A549 (cell line): ENCODE measurements around the gene AFG1L. TPM values are rescaled to one million over a fixed set of nuclear protein-coding genes. Genes with fewer than 3 reads are reported as not detected.

ENCODE experiments used
- ATAC-seq, 2 experiments: fragments of 200-7000 bp in 1 of 2; fragments of >200 bp in 1 of 2; cut with Nextera tagmentation in 1 of 2; cut with Tn5 transposase in 1 of 2; 3 replicates each; pipeline versions ENCODE4 v1.8.0 to v1.9.1; 2018 to 2020; ENCODE audit warnings: mild to moderate bottlenecking in 1 of 2, moderate library complexity in 1 of 2
- CTCF ChIA-PET: fragments of 300-600 bp; sonication (Branson Sonifier 250); formaldehyde crosslinking; extraction: SDS; loops from one replicate; lab custom pipeline; 2021; ENCODE audit warnings: antibody characterized with exemption, inconsistent platforms; lab: Yijun Ruan, JAX
- POLR2A ChIA-PET: fragments of 350-600 bp; formaldehyde crosslinking; extraction: SDS; loops from one replicate; lab custom pipeline; 2021; ENCODE audit warnings: antibody characterized with exemption, inconsistent platforms; lab: Yijun Ruan, JAX
- DNase-seq, 2 experiments: peaks; one replicate each; pipeline versions ENCODE4 v3.0.0 to v3.0.0-alpha.2; 2011 to 2016; ENCODE audit warnings: low read depth in 1 of 2, low spot score in 1 of 2
- FAIRE-seq: peaks from 2 replicates; lab custom pipeline; 2011; peaks lifted over from hg19 to GRCh38; lab: Jason Lieb, UNC
- H3K27ac ChIP-seq, 2 experiments: fragments of >200 bp; sonication (Bioruptor Twin); formaldehyde crosslinking; 3 replicates each; pipeline ENCODE4 v1.5.1; 2016 to 2017
- H3K4me1 ChIP-seq: fragments of >200 bp; sonication (Bioruptor Twin); formaldehyde crosslinking; 3 replicates; pipeline ENCODE4 v1.6.1; 2016
- H3K4me2 ChIP-seq: fragments of >200 bp; sonication (Bioruptor Twin); formaldehyde crosslinking; 3 replicates; pipeline ENCODE4 v1.6.1; 2016
- H3K4me3 ChIP-seq: fragments of >200 bp; sonication (Bioruptor Twin); formaldehyde crosslinking; 3 replicates; pipeline ENCODE4 v1.5.1; 2016
- H3K9me3 ChIP-seq: fragments of >200 bp; sonication (Bioruptor Twin); formaldehyde crosslinking; 3 replicates; pipeline ENCODE4 v1.6.1; 2016
- ATOH8 ChIP-seq: fragments of 250-450 bp; sonication (Bioruptor Pico); IDR thresholded peaks from 2 replicates; pipeline ENCODE4 v1.5.0; 2020; ENCODE audit warnings: low read depth, mild to moderate bottlenecking, moderate library complexity
- BHLHE40 ChIP-seq: IDR thresholded peaks from 2 replicates; pipeline ENCODE4 v1.6.1; 2012; ENCODE audit warnings: low read depth, low read length, inconsistent platforms
- CBX2 ChIP-seq: fragments of 200-600 bp; sonication (generic); IDR thresholded peaks from 2 replicates; pipeline ENCODE4 v1.6.1; 2016; ENCODE audit warnings: low read depth, mild to moderate bottlenecking, borderline replicate concordance
- CHD2 ChIP-seq: fragments of 150-350 bp; IDR thresholded peaks from 2 replicates; pipeline ENCODE4 v1.6.1; 2014; ENCODE audit warnings: low read length; ENCODE audit not compliant: partially characterized antibody
- E2F6 ChIP-seq: IDR thresholded peaks from 2 replicates; pipeline ENCODE4 v1.6.1; 2012; ENCODE audit warnings: low read depth, borderline replicate concordance
- EHF ChIP-seq: fragments of 250-450 bp; sonication (Bioruptor Pico); IDR thresholded peaks from 2 replicates; pipeline ENCODE4 v1.5.0; 2020; ENCODE audit warnings: mild to moderate bottlenecking
- ELK1 ChIP-seq: fragments of 150-350 bp; IDR thresholded peaks from 2 replicates; pipeline ENCODE4 v1.6.1; 2014; ENCODE audit warnings: low read depth, mild to moderate bottlenecking, low read length
- EP300 ChIP-seq, 2 experiments: fragments of >200 bp; sonication (Bioruptor Twin); formaldehyde crosslinking; IDR thresholded peaks; 2 replicates in 1 of 2; 3 replicates in 1 of 2; pipeline ENCODE4 v1.6.1; 2016 to 2017
- FOSB ChIP-seq: fragments of 250-450 bp; sonication (Bioruptor Pico); IDR thresholded peaks from 2 replicates; pipeline ENCODE4 v1.5.0; 2020; ENCODE audit warnings: mild to moderate bottlenecking, moderate library complexity
- GATA3 ChIP-seq: IDR thresholded peaks from 2 replicates; pipeline ENCODE4 v1.6.1; 2012; ENCODE audit warnings: borderline replicate concordance
- HES2 ChIP-seq: fragments of >200 bp; sonication (Bioruptor Twin); formaldehyde crosslinking; IDR thresholded peaks from 2 replicates; pipeline ENCODE4 v1.6.1; 2016
- HEYL ChIP-seq: fragments of 250-450 bp; sonication (Bioruptor Pico); IDR thresholded peaks from 2 replicates; pipeline ENCODE4 v1.8.0; 2021; ENCODE audit warnings: mild to moderate bottlenecking, moderate library complexity
- HOXB13 ChIP-seq: fragments of 250-450 bp; sonication (Bioruptor Pico); IDR thresholded peaks from 2 replicates; pipeline ENCODE4 v1.5.0; 2020; ENCODE audit warnings: low read depth, mild to moderate bottlenecking, moderate library complexity
- HOXB5 ChIP-seq: fragments of 250-450 bp; sonication (Bioruptor Pico); IDR thresholded peaks from 2 replicates; pipeline ENCODE4 v1.5.0; 2020; ENCODE audit warnings: mild to moderate bottlenecking, moderate library complexity
- JUN ChIP-seq, 2 experiments: fragments of >200 bp; sonication (Bioruptor Twin); formaldehyde crosslinking; IDR thresholded peaks; 2 replicates in 1 of 2; 3 replicates in 1 of 2; pipeline ENCODE4 v1.6.1; 2016 to 2017
- KDM1A ChIP-seq: fragments of 200-600 bp; sonication (generic); IDR thresholded peaks from 2 replicates; pipeline ENCODE4 v1.6.1; 2016; ENCODE audit warnings: low read depth, mild to moderate bottlenecking
- MAZ ChIP-seq: fragments of 150-350 bp; IDR thresholded peaks from 2 replicates; pipeline ENCODE4 v1.6.1; 2014; ENCODE audit warnings: antibody characterized with exemption, low read depth, low read length, borderline replicate concordance
- MYC ChIP-seq: IDR thresholded peaks from 2 replicates; pipeline ENCODE4 v1.6.1; 2012; ENCODE audit warnings: mild to moderate bottlenecking, inconsistent platforms, low read length, improper control_type of control experiment, borderline replicate concordance
- NPAS2 ChIP-seq: fragments of 250-450 bp; sonication (Bioruptor Pico); IDR thresholded peaks from 2 replicates; pipeline ENCODE4 v1.8.0; 2022; ENCODE audit warnings: mild to moderate bottlenecking, moderate library complexity, borderline replicate concordance
- POLR2A ChIP-seq: IDR thresholded peaks from 2 replicates; pipeline ENCODE4 v1.6.1; 2012; ENCODE audit warnings: mild to moderate bottlenecking, low read length
- POLR2AphosphoS2 ChIP-seq: conservative IDR thresholded peaks from 2 replicates; pipeline ENCODE4 v1.6.1; 2012; ENCODE audit warnings: low read length, improper control_type of control experiment, inconsistent platforms
- RFX5 ChIP-seq: fragments of 450-650 bp; IDR thresholded peaks from 2 replicates; pipeline ENCODE4 v1.7.1; 2014; ENCODE audit warnings: antibody characterized with exemption, mild to moderate bottlenecking, moderate library complexity
- RNF2 ChIP-seq: fragments of 200-600 bp; sonication (generic); IDR thresholded peaks from 2 replicates; pipeline ENCODE4 v1.6.1; 2016; ENCODE audit warnings: low read depth, mild to moderate bottlenecking, antibody characterized with exemption, moderate library complexity, borderline replicate concordance
- SMC3 ChIP-seq: fragments of >200 bp; sonication (Bioruptor Twin); formaldehyde crosslinking; IDR thresholded peaks from 3 replicates; pipeline ENCODE4 v1.6.1; 2018; ENCODE audit warnings: inconsistent platforms
- USF2 ChIP-seq: fragments of 450-650 bp; IDR thresholded peaks from 2 replicates; pipeline ENCODE4 v1.6.1; 2014; ENCODE audit warnings: antibody characterized with exemption
- ZC3H11A ChIP-seq: fragments of 450-650 bp; IDR thresholded peaks from 2 replicates; pipeline ENCODE4 v1.6.1; 2014; ENCODE audit warnings: antibody characterized with exemption, mild to moderate bottlenecking
- ZFP36 ChIP-seq: fragments of 450-650 bp; IDR thresholded peaks from 2 replicates; pipeline ENCODE4 v1.6.1; 2014; ENCODE audit warnings: borderline replicate concordance; ENCODE audit not compliant: partially characterized antibody
- ZNF302 ChIP-seq: fragments of 250-450 bp; sonication (Bioruptor Pico); IDR thresholded peaks from 2 replicates; pipeline ENCODE4 v1.9.0; 2021; ENCODE audit warnings: inconsistent platforms, mild to moderate bottlenecking, moderate library complexity
- WGBS: methylation state at CpG from one replicate; pipeline ENCODE4 v1.1.6; 2017; ENCODE audit errors: missing lambda C conversion rate; 5-methylcytosine and 5-hydroxymethylcytosine counted together
- polyA plus RNA-seq, 4 experiments: library from polyadenylated mRNA; depleted of rRNA in 3 of 4; stranded (reverse); fragments of >200 nt; fragmentation: RNase III in 1 of 4; extraction: RNeasy Plus Mini Kit Qiagen cat#74134 plus additional on column Dnase treatment in 1 of 4; gene quantifications; 2 replicates in 3 of 4; 3 replicates in 1 of 4; pipeline ENCODE4 v1.2.3, GENCODE V29; 2011 to 2017
- TF ChIP-seq, protein P1 (sequence below): IDR thresholded peaks from 2 replicates; pipeline ENCODE4 v1.6.1; 2012
- TF ChIP-seq, protein P2 (sequence below): fragments of >200 bp; sonication (Bioruptor Twin); formaldehyde crosslinking; IDR thresholded peaks from 3 replicates; pipeline ENCODE4 v1.5.1; 2016

The AFG1L gene
- polyA plus RNA-seq, 2 of the 4 experiments (the other 2 are of a cell fraction) = 1.3 to 2.3 TPM

DNA sequence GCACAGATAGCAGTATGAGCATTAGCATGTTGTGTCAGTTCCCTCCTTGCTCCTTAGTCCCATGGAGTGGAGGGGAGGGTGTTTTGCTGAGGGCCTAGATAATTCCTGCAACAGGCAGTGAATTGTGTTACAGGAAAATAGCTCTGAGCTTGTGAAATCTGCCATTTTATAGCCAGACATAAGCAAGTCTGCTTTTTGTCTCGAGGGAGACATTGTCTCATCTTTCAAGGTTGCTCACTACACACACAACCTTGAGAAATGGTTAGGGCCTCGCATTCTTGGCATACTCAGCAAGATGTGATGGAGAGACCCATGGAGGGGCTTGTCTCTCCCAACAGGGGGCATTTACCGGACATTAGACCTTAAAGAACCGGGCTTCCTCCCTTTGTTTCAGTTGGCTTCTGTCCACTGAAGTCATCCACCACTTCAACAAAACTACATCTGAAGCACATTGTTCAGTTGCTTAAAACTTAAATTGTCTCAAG is 157.9 kb downstream of the AFG1L start:
- ATAC-seq (no peak), DNase-seq (no peak), FAIRE-seq (no peak)
- CTCF ChIA-PET = no interaction called here
- no peak overlapping the region for H3K4me2 ChIP-seq
- POLR2A ChIA-PET = no interaction called here
- no peak overlapping the region for H3K27ac ChIP-seq
- no peaks in the 10 kb centered on the region for H3K9me3 ChIP-seq
- H3K4me1 ChIP-seq = no peaks in the 10 kb centered on the region
- TF ChIP-seq ATOH8 (CRISPR knock-in tag) (no peak), EP300 (IDR thresholded peaks at IDR 0.05) (no peak), KDM1A (no peak), HEYL (CRISPR knock-in tag) (no peak), ZFP36 (no peak), CBX2 (no peak), CHD2 (no peak), RNF2 (no peak), SMC3 (no peak), ZC3H11A (no peak), MYC (no peak), BHLHE40 (no peak), MAZ (no peak), NPAS2 (CRISPR knock-in tag) (no peak), JUN (IDR thresholded peaks at IDR 0.05) (no peak), POLR2AphosphoS2 (no peak), POLR2A (no peak)
- TF ChIP-seq, protein P1, sequence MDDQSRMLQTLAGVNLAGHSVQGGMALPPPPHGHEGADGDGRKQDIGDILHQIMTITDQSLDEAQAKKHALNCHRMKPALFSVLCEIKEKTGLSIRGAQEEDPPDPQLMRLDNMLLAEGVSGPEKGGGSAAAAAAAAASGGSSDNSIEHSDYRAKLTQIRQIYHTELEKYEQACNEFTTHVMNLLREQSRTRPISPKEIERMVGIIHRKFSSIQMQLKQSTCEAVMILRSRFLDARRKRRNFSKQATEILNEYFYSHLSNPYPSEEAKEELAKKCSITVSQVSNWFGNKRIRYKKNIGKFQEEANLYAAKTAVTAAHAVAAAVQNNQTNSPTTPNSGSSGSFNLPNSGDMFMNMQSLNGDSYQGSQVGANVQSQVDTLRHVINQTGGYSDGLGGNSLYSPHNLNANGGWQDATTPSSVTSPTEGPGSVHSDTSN = no peak
- TF ChIP-seq, protein P2, sequence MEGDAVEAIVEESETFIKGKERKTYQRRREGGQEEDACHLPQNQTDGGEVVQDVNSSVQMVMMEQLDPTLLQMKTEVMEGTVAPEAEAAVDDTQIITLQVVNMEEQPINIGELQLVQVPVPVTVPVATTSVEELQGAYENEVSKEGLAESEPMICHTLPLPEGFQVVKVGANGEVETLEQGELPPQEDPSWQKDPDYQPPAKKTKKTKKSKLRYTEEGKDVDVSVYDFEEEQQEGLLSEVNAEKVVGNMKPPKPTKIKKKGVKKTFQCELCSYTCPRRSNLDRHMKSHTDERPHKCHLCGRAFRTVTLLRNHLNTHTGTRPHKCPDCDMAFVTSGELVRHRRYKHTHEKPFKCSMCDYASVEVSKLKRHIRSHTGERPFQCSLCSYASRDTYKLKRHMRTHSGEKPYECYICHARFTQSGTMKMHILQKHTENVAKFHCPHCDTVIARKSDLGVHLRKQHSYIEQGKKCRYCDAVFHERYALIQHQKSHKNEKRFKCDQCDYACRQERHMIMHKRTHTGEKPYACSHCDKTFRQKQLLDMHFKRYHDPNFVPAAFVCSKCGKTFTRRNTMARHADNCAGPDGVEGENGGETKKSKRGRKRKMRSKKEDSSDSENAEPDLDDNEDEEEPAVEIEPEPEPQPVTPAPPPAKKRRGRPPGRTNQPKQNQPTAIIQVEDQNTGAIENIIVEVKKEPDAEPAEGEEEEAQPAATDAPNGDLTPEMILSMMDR = no peak
- WGBS = 89% methylated on average over 4 of the region's 4 CpGs
- no peak overlapping the region for H3K4me3 ChIP-seq

DNA sequence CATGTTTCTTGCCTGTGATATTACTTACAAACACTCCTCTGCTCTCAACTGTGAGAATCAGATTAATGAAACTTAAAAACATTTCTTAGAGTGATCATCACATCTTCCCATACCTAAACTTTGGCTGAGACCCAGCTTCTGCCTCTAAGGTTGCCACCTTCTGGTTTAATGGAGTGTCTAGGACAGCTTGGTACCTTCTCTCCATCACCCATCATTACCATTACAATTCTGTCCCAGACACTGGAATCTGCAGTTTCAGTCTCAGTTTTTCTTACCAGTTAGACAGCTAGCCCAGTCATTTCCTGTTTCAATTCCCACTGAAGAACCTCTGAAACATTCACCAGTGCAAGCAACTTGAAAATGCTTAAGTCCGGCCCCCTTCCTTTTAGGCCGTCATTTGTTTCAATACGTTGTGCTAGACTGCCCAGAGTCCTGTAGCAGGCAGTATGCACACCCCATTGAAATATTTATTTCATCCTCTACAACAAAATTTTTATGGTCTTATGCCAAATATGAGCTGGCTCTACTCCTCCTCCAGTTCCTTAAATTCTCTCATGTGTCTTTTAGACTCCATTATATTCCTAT is 158.8 kb downstream of the AFG1L start:
- no peaks in the 10 kb centered on the region for H3K4me1 ChIP-seq
- no peak overlapping the region for H3K4me3 ChIP-seq
- 90% methylated on average over 3 of the region's 3 CpGs for WGBS
- TF ChIP-seq HES2 = no peak
- TF ChIP-seq CBX2 = no peak
- no peak for TF ChIP-seq NPAS2 (CRISPR knock-in tag)
- no peak for TF ChIP-seq HOXB5 (CRISPR knock-in tag)
- TF ChIP-seq HOXB13 (CRISPR knock-in tag) = no peak
- TF ChIP-seq, protein P2 = no peak
- no peak for TF ChIP-seq RFX5
- no peak for TF ChIP-seq FOSB (CRISPR knock-in tag)
- TF ChIP-seq EHF (CRISPR knock-in tag) = no peak
- TF ChIP-seq ELK1 = no peak
- TF ChIP-seq GATA3 = no peak
- TF ChIP-seq ZNF302 (CRISPR knock-in tag) = no peak
- TF ChIP-seq E2F6 = no peak
- no peak for TF ChIP-seq USF2
- no peak for TF ChIP-seq SMC3
- TF ChIP-seq, all 56 proteins: peak for 0
- DNase-seq (no peak), ATAC-seq (no peak), FAIRE-seq (no peak)
- Histone ChIP-seq H3K4me2 (no peak overlapping the region), H3K27ac (no peak overlapping the region), H3K9me3 (no peaks in the 10 kb centered on the region)
- CTCF ChIA-PET = no interaction called here
- POLR2A ChIA-PET = no interaction called here
